CD4-positive, alpha-beta memory T cell (primary cell): ENCODE results near the gene RIMBP3B. TPM values are rescaled to one million over a fixed set of nuclear protein-coding genes. Genes with fewer than 3 reads are reported as not detected.
"Not testable (repeated sequence)": the region's sequence is repeated elsewhere in the genome, so short reads cannot be mapped to it uniquely, and the experiment has no call there.

ENCODE experiments used
- CTCF ChIA-PET: fragments of 350-600 bp; sonication (Branson Sonifier 250); formaldehyde crosslinking; loops from one replicate; lab custom pipeline; 2021; ENCODE audit warnings: inconsistent platforms; ENCODE audit not compliant: partially characterized antibody; lab: Charles Lee
- POLR2A ChIA-PET: fragments of 350-600 bp; sonication (Branson Sonifier 250); formaldehyde crosslinking; loops from one replicate; lab custom pipeline; 2021; ENCODE audit not compliant: partially characterized antibody; lab: Charles Lee
- DNase-seq, 5 donors: peaks; one replicate each; pipeline versions ENCODE4 v3.0.0 to v3.0.0-alpha.2; 2020 to 2022; ENCODE audit warnings: mixed read lengths in 1 of 5
- H3K27ac ChIP-seq: one replicate; pipeline ENCODE4 v1.7.0; 2013; ENCODE audit warnings: low read depth, low read length
- H3K27me3 ChIP-seq: 2 replicates; pipeline ENCODE4 v1.7.0; 2013; ENCODE audit warnings: mild to moderate bottlenecking, low read length, moderate library complexity; ENCODE audit not compliant: insufficient read depth
- H3K36me3 ChIP-seq: 2 replicates; pipeline ENCODE4 v1.7.0; 2013; ENCODE audit warnings: mild to moderate bottlenecking, low read length, moderate library complexity; ENCODE audit not compliant: insufficient read depth
- H3K4me1 ChIP-seq: 2 replicates; pipeline ENCODE4 v1.7.0; 2013; ENCODE audit warnings: mild to moderate bottlenecking, low read length, moderate library complexity; ENCODE audit not compliant: insufficient read depth
- H3K4me3 ChIP-seq, 2 donors: one replicate each; pipeline ENCODE4 v1.7.0; 2013; ENCODE audit warnings: low read length in 2 of 2, mild to moderate bottlenecking in 1 of 2
- H3K9me3 ChIP-seq, 2 donors: one replicate each; pipeline ENCODE4 v1.7.0; 2013; ENCODE audit warnings: low read length in 2 of 2, control low read depth in 1 of 2; ENCODE audit not compliant: control insufficient read depth in 1 of 2
- H3K27ac Mint-ChIP-seq, 7 donors: one replicate each; pipeline ENCODE4 v1.8.0; 2020 to 2021; ENCODE audit warnings: mixed read lengths in 7 of 7, mild to moderate bottlenecking in 6 of 7, inconsistent platforms in 3 of 7, moderate library complexity in 3 of 7
- H3K27me3 Mint-ChIP-seq, 2 donors: one replicate each; pipeline ENCODE4 v1.8.0; 2020 to 2021; ENCODE audit warnings: mixed read lengths in 2 of 2
- H3K36me3 Mint-ChIP-seq, 2 donors: one replicate each; pipeline ENCODE4 v1.8.0; 2020 to 2021; ENCODE audit warnings: mixed read lengths in 2 of 2, inconsistent platforms in 1 of 2, mild to moderate bottlenecking in 1 of 2
- H3K4me1 Mint-ChIP-seq, 4 donors: one replicate each; pipeline ENCODE4 v1.8.0; 2020 to 2021; ENCODE audit warnings: mixed read lengths in 4 of 4, mild to moderate bottlenecking in 1 of 4
- H3K4me3 Mint-ChIP-seq, 8 donors: one replicate each; pipeline ENCODE4 v1.8.0; 2020 to 2021; ENCODE audit warnings: mixed read lengths in 8 of 8, mild to moderate bottlenecking in 7 of 8, moderate library complexity in 6 of 8, inconsistent platforms in 3 of 8
- H3K9me3 Mint-ChIP-seq, 8 donors: one replicate each; pipeline ENCODE4 v1.8.0; 2020 to 2021; ENCODE audit warnings: mixed read lengths in 8 of 8, mild to moderate bottlenecking in 5 of 8, inconsistent platforms in 3 of 8, moderate library complexity in 1 of 8
- intact Hi-C: fragments of 100-400 bp; cut with micrococcal nuclease; formaldehyde crosslinking; loops from one replicate; pipeline ENCODE4 v1.15.1; 2023
- polyA plus RNA-seq, 2 donors: library from polyadenylated mRNA; unstranded; fragments of 300-500 nt; fragmentation: Illumina TruSeq; gene quantifications; one replicate each; pipeline ENCODE4 v1.2.3, GENCODE V29; 2021
- total RNA-seq, 2 experiments: library from RNA; stranded (reverse); gene quantifications; one replicate each; pipeline ENCODE4 v1.2.3, GENCODE V29; 2021

RIMBP3B gene
- total and polyA plus RNA-seq, 4 experiments from 2014 or later, result 0.09 to 4.0 (median 2.2) TPM

GRCh38 chr22:21368603-21369310 lies 14.8 kb upstream of the RIMBP3B start:
- H3K4me3 ChIP-seq, H3K27ac Mint-ChIP-seq, H3K9me3 ChIP-seq, H3K4me3 Mint-ChIP-seq, CTCF ChIA-PET, intact Hi-C loops, H3K4me1 Mint-ChIP-seq, H3K36me3 Mint-ChIP-seq, H3K27me3 Mint-ChIP-seq, DNase-seq, H3K27me3 ChIP-seq, H3K36me3 ChIP-seq, H3K9me3 Mint-ChIP-seq, H3K4me1 ChIP-seq, POLR2A ChIA-PET, H3K27ac ChIP-seq: not testable (repeated sequence)

DNA sequence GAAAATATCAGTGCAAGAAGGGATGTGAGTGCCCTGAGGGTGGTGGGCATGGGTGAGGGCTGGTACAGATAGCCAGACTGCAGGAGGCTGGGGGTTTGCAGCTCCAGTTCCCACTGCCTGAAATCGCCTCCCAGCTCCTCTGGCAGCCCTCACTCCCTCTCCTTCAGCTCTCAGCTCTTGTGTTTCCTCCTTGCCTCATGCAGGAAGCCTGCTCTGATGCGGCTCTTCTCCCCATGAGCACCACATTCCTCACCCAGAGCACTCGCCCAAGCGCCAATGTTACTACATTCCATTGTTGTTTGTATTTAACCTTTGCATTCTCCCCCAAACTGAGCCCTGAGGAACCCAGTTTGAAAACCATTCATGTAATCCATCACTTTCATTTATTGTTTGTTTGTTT lies 7.7 kb upstream of the RIMBP3B start:
- H3K9me3 ChIP-seq, H3K27me3 Mint-ChIP-seq, H3K36me3 Mint-ChIP-seq, H3K9me3 Mint-ChIP-seq, H3K27ac ChIP-seq, H3K4me1 Mint-ChIP-seq, H3K36me3 ChIP-seq, DNase-seq, H3K4me3 ChIP-seq, H3K27me3 ChIP-seq, POLR2A ChIA-PET, H3K27ac Mint-ChIP-seq, intact Hi-C loops, H3K4me3 Mint-ChIP-seq, CTCF ChIA-PET, H3K4me1 ChIP-seq: not testable (repeated sequence)

- H3K36me3 Mint-ChIP-seq, H3K9me3 Mint-ChIP-seq, H3K27me3 ChIP-seq, H3K36me3 ChIP-seq, H3K9me3 ChIP-seq, POLR2A ChIA-PET, H3K27ac Mint-ChIP-seq, DNase-seq, H3K27ac ChIP-seq, intact Hi-C loops, H3K4me3 ChIP-seq, CTCF ChIA-PET, H3K27me3 Mint-ChIP-seq, H3K4me1 ChIP-seq, H3K4me1 Mint-ChIP-seq, H3K4me3 Mint-ChIP-seq: not testable (repeated sequence)
Observed at GRCh38 chr22:21384468-21385357, 1.2 kb downstream of the RIMBP3B start.

- CTCF ChIA-PET, H3K36me3 ChIP-seq, H3K9me3 Mint-ChIP-seq, H3K4me3 Mint-ChIP-seq, POLR2A ChIA-PET, DNase-seq, H3K27ac Mint-ChIP-seq, H3K27me3 ChIP-seq, H3K4me3 ChIP-seq, H3K4me1 ChIP-seq, H3K4me1 Mint-ChIP-seq, H3K36me3 Mint-ChIP-seq, H3K27me3 Mint-ChIP-seq, intact Hi-C loops, H3K9me3 ChIP-seq, H3K27ac ChIP-seq: not testable (repeated sequence)
Observed at GRCh38 chr22:21389480-21389879, 5.9 kb downstream of the RIMBP3B start.

GRCh38 chr22:21390013-21390412 lies 6.5 kb downstream of the RIMBP3B start:
- H3K27ac ChIP-seq, H3K9me3 Mint-ChIP-seq, CTCF ChIA-PET, H3K27ac Mint-ChIP-seq, H3K4me1 ChIP-seq, H3K27me3 Mint-ChIP-seq, H3K36me3 Mint-ChIP-seq, POLR2A ChIA-PET, intact Hi-C loops, H3K4me3 Mint-ChIP-seq, DNase-seq, H3K4me3 ChIP-seq, H3K27me3 ChIP-seq, H3K4me1 Mint-ChIP-seq, H3K9me3 ChIP-seq, H3K36me3 ChIP-seq: not testable (repeated sequence)

- H3K4me3 ChIP-seq, H3K4me3 Mint-ChIP-seq, DNase-seq, H3K4me1 Mint-ChIP-seq, H3K27me3 ChIP-seq, H3K36me3 Mint-ChIP-seq, H3K27me3 Mint-ChIP-seq, H3K36me3 ChIP-seq, intact Hi-C loops, H3K9me3 ChIP-seq, H3K27ac Mint-ChIP-seq, CTCF ChIA-PET, H3K9me3 Mint-ChIP-seq, H3K4me1 ChIP-seq, H3K27ac ChIP-seq, POLR2A ChIA-PET: not testable (repeated sequence)
Observed at GRCh38 chr22:21394613-21395012, 11.1 kb downstream of the RIMBP3B start.

DNA sequence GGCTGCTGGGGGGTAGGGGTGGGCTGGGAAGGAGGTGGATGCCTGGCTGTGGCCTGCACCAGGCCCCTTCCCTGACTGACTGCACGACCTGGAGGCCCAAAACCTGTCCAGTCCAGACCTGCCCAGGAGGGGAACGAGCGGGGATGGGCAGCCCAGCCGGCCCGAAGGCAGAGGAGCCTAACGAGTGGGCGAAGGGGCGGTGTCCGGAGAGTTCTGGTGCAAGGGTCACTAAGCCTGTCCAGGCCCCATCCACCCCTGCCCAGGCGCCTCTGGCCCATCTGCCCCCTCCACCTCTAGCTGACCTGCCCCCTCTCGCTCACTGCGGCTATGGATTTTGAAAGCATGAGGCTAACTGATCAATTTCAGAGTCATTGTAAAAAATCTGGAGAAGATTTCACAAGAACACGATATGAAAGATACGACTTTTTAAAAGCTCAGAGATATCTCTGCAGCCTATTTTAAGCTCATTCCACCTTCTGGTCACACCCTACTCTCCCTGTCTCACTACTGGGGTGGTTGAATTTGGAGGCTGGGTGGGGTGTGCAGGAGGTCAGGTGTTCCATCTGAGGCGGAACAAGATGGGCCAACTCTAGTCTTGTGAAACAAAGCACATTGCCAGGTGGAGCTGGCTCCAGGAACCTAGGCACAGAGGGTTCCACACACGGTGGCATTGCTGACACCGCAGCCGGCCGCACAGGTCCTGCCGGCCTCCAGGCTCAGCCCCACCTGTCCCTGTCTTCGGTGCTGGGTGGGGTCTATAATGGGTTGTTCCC lies 17.8 kb downstream of the RIMBP3B start:
- H3K27ac Mint-ChIP-seq, H3K9me3 Mint-ChIP-seq, H3K27me3 Mint-ChIP-seq, H3K9me3 ChIP-seq, H3K4me3 Mint-ChIP-seq, POLR2A ChIA-PET, intact Hi-C loops, H3K36me3 Mint-ChIP-seq, H3K27me3 ChIP-seq, H3K4me1 ChIP-seq, H3K4me1 Mint-ChIP-seq, H3K36me3 ChIP-seq, H3K4me3 ChIP-seq, DNase-seq, CTCF ChIA-PET, H3K27ac ChIP-seq: not testable (repeated sequence)
